HepG2 (cell line): Measurements from ENCODE around the gene RNASE4. TPM values are rescaled to one million over a fixed set of nuclear protein-coding genes. Genes with fewer than 3 reads are reported as not detected.

Experiments used
- ATAC-seq: fragments of 200-7000 bp; cut with Tn5 transposase; 3 replicates; pipeline ENCODE4 v1.9.1; 2020; ENCODE audit warnings: mild to moderate bottlenecking, moderate library complexity
- BruUV-seq: library from RNA; stranded (reverse); fragments of 400-500 nt; replicated peaks from 2 replicates; lab custom pipeline; 2021; lab: Mats Ljungman, UMichigan
- CTCF ChIA-PET: fragments of 300-600 bp; formaldehyde crosslinking; extraction: SDS; loops from one replicate; lab custom pipeline; 2021; ENCODE audit warnings: low total read pairs, inconsistent platforms, low intra/inter-chr PET ratio; lab: Yijun Ruan, JAX
- POLR2A ChIA-PET: fragments of 350-600 bp; sonication (Branson Sonifier 250); formaldehyde crosslinking; loops from one replicate; lab custom pipeline; 2020; ENCODE audit warnings: antibody characterized with exemption, inconsistent platforms; lab: Yijun Ruan, JAX
- DNase-seq: peaks from one replicate; pipeline ENCODE4 v3.0.0-alpha.2; 2015; ENCODE audit warnings: low spot score
- FAIRE-seq: peaks from 3 replicates; lab custom pipeline; 2011; peaks lifted over from hg19 to GRCh38; lab: Jason Lieb, UNC
- H2AFZ ChIP-seq: one replicate; pipeline ENCODE4 v1.6.1; 2011; ENCODE audit warnings: low read length, inconsistent platforms
- H3K27ac ChIP-seq: fragments of 300-600 bp; 3 replicates; pipeline ENCODE4 v1.8.0; 2011; ENCODE audit warnings: mixed run types, mild to moderate bottlenecking, mixed read lengths, low read length, inconsistent platforms; ENCODE audit not compliant: insufficient read depth; ENCODE audit errors: extremely low read length
- H3K27me3 ChIP-seq, 2 experiments: fragments of 200-600 bp in 1 of 2; 2 replicates in 1 of 2; 3 replicates in 1 of 2; pipeline versions ENCODE4 v1.6.0 to v1.8.0; 2011; ENCODE audit warnings: low read length in 2 of 2, mild to moderate bottlenecking in 2 of 2, moderate library complexity in 2 of 2, inconsistent platforms in 1 of 2; ENCODE audit not compliant: insufficient read depth in 2 of 2, control insufficient read depth in 1 of 2
- H3K36me3 ChIP-seq, 2 experiments: fragments of 200-600 bp in 1 of 2; replicated peaks in 1 of 2; 2 replicates in 1 of 2; 3 replicates in 1 of 2; pipeline versions ENCODE4 v1.5.1 to v1.8.0; 2011; ENCODE audit warnings: low read length in 2 of 2, inconsistent platforms in 1 of 2; ENCODE audit not compliant: insufficient read depth in 2 of 2, control insufficient read depth in 1 of 2
- H3K4me1 ChIP-seq: 2 replicates; pipeline ENCODE4 v1.5.1; 2012; ENCODE audit warnings: low read length, inconsistent platforms; ENCODE audit not compliant: insufficient read depth
- H3K4me2 ChIP-seq: 2 replicates; pipeline ENCODE4 v1.6.0; 2011; ENCODE audit warnings: low read depth, low read length, inconsistent platforms
- H3K4me3 ChIP-seq, 3 experiments: fragments of 200-600 bp in 1 of 3; sonication (generic), shearing (Covaris generic) in 1 of 3; replicated peaks in 1 of 3; 2 replicates each; pipeline ENCODE4 v1.5.1; 2011 to 2016; ENCODE audit warnings: low read length in 3 of 3, inconsistent platforms in 2 of 3, low read depth in 2 of 3, mild to moderate bottlenecking in 2 of 3, control low read depth in 1 of 3, mixed read lengths in 1 of 3; ENCODE audit not compliant: insufficient read depth in 1 of 3
- H3K79me2 ChIP-seq: one replicate; pipeline ENCODE4 v1.6.1; 2011; ENCODE audit warnings: low read length, inconsistent platforms; ENCODE audit not compliant: insufficient read depth
- H3K9ac ChIP-seq: 2 replicates; pipeline ENCODE4 v1.6.0; 2011; ENCODE audit warnings: mild to moderate bottlenecking, low read depth, low read length, inconsistent platforms; ENCODE audit not compliant: insufficient read depth
- H3K9me3 ChIP-seq: 2 replicates; pipeline ENCODE4 v1.5.1; 2012; ENCODE audit warnings: mild to moderate bottlenecking, low read length
- H4K20me1 ChIP-seq: 2 replicates; pipeline ENCODE4 v1.6.0; 2011; ENCODE audit warnings: inconsistent platforms, mild to moderate bottlenecking, low read length, moderate library complexity; ENCODE audit not compliant: insufficient read depth
- ADNP ChIP-seq: sonication (generic); formaldehyde crosslinking; IDR thresholded peaks from 2 replicates; pipeline ENCODE4 v1.4.0; 2020; ENCODE audit warnings: missing genetic modification reagents
- ARNT2 ChIP-seq: sonication (generic); formaldehyde crosslinking; IDR thresholded peaks from 2 replicates; pipeline ENCODE4 v1.8.0; 2022; ENCODE audit warnings: mild to moderate bottlenecking, low read depth, missing genetic modification reagents, moderate library complexity
- ATF2 ChIP-seq: sonication (generic); formaldehyde crosslinking; IDR thresholded peaks from 2 replicates; pipeline ENCODE4 v1.4.0; 2020; ENCODE audit warnings: missing genetic modification reagents
- DNMT1 ChIP-seq: sonication (generic); formaldehyde crosslinking; IDR thresholded peaks from 2 replicates; pipeline ENCODE4 v1.5.1; 2020; ENCODE audit warnings: mild to moderate bottlenecking, missing genetic modification reagents
- PLRG1 ChIP-seq: fragments of 450-650 bp; conservative IDR thresholded peaks from 2 replicates; pipeline ENCODE4 v1.6.1; 2016
- TAF15 ChIP-seq: fragments of 200-400 bp; formaldehyde crosslinking; IDR thresholded peaks from one replicate; pipeline ENCODE4 v1.6.1; 2018; ENCODE audit warnings: mild to moderate bottlenecking, low read depth, low read length; ENCODE audit not compliant: poor library complexity, severe bottlenecking
- ZNF556 ChIP-seq: sonication (generic); formaldehyde crosslinking; IDR thresholded peaks from 2 replicates; pipeline ENCODE4 v1.4.0; 2020; ENCODE audit warnings: mild to moderate bottlenecking, missing genetic modification reagents, borderline replicate concordance
- ZNF562 ChIP-seq: sonication (generic); formaldehyde crosslinking; IDR thresholded peaks from 2 replicates; pipeline ENCODE4 v1.8.0; 2022; ENCODE audit warnings: missing genetic modification reagents, borderline replicate concordance
- WGBS: methylation state at CpG from one replicate; pipeline ENCODE4 v1.1.6; 2017; ENCODE audit warnings: low lambda C conversion rate; 5-methylcytosine and 5-hydroxymethylcytosine counted together
- in situ Hi-C: cut with HindIII; loops from 2 replicates; pipeline ENCODE4 v1.10.0; 2017; ENCODE audit warnings: low pct_unique_long_range_greater_than_20kb; ENCODE audit not compliant: extremely low pct_ligation_motif_present
- intact Hi-C: fragments of 100-400 bp; cut with micrococcal nuclease; formaldehyde crosslinking; loops from one replicate; pipeline ENCODE4 v1.10.0; 2022; ENCODE audit not compliant: unreplicated experiment
- polyA plus RNA-seq, 8 experiments: library from polyadenylated mRNA; depleted of rRNA in 3 of 8; stranded (reverse) in 7 of 8; unstranded in 1 of 8; fragments of >200 nt; fragmentation: Illumina TruSeq in 4 of 8; extraction: Trizol in 4 of 8; gene quantifications; 2 replicates each; pipeline versions ENCODE4 v1.2.1 to v1.2.3, GENCODE V29; 2011 to 2016; ENCODE audit warnings: low read depth in 4 of 8, missing spikeins in 1 of 8, mixed read lengths in 1 of 8; ENCODE audit not compliant: insufficient read depth in 1 of 8
- total RNA-seq, 5 experiments: library from RNA; depleted of rRNA; stranded (reverse); fragments of >200 nt; fragmentation: Illumina TruSeq; extraction: Trizol; gene quantifications; 2 replicates each; pipeline ENCODE4 v1.2.3, GENCODE V29; 2016; ENCODE audit warnings: low read depth in 1 of 5
- TF ChIP-seq, protein P1 (sequence below): sonication (generic); formaldehyde crosslinking; IDR thresholded peaks from 2 replicates; pipeline ENCODE4 v1.4.0; 2020; ENCODE audit warnings: mild to moderate bottlenecking, missing genetic modification reagents
- TF ChIP-seq, protein P2 (sequence below): sonication (generic); formaldehyde crosslinking; IDR thresholded peaks from 2 replicates; pipeline ENCODE4 v1.4.0; 2020; ENCODE audit warnings: mild to moderate bottlenecking, missing genetic modification reagents, borderline replicate concordance

Gene RNASE4
- total and polyA plus RNA-seq, 2 of the 13 experiments (the other 11 are each of a cell fraction or from before 2014, with no cell fraction given): 109 to 983 TPM

DNA sequence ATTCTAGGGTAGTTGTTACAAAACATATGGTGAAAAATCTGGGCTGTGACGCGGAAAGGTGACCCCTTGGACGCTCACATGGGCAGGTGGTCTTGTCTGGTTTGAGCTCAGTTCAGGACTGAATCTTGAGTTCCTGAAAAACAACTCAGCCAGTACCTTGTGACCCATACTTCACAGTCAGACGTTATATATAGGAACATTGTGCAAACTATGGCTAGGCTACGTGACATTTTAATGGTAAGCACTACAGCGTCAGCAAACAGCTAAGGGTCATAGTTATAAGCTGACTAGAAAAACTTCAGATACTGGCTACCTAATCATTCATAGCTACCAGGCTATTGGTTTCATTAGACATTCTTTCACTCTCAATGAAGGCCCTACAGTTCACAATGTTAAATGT, 46.5 kb downstream of the RNASE4 start:
- no peaks in the 10 kb centered on the region for H3K36me3 ChIP-seq
- in situ Hi-C loops: no loop called here
- no peaks in the 10 kb centered on the region for H3K79me2 ChIP-seq
- no peak overlapping the region for H3K27ac ChIP-seq
- intact Hi-C loops: no loop called here
- H3K4me3 ChIP-seq: no peak overlapping the region
- H3K9ac ChIP-seq: no peak overlapping the region
- ChIA-PET POLR2A (no interaction called here), CTCF (no interaction called here)
- H3K4me1 ChIP-seq: no peaks in the 10 kb centered on the region
- DNase-seq: no peak
- no peak for ATAC-seq
- no peak overlapping the region for H2AFZ ChIP-seq
- H3K27me3 ChIP-seq: no peaks in the 10 kb centered on the region; a peak in 1 of 5 replicates
- BruUV-seq: no TSS peak
- FAIRE-seq: peak; percentile 21
- 54% methylated on average over 6 of the region's 6 CpGs for WGBS
- H3K4me2 ChIP-seq: no peak overlapping the region
- TF ChIP-seq ZNF556 (no peak), TAF15 (no peak), ATF2 (CRISPR knock-in tag) (no peak), ZNF562 (no peak), ARNT2 (no peak), ADNP (CRISPR knock-in tag) (no peak), DNMT1 (CRISPR knock-in tag) (no peak), PLRG1 (no peak)
- TF ChIP-seq, protein P1, sequence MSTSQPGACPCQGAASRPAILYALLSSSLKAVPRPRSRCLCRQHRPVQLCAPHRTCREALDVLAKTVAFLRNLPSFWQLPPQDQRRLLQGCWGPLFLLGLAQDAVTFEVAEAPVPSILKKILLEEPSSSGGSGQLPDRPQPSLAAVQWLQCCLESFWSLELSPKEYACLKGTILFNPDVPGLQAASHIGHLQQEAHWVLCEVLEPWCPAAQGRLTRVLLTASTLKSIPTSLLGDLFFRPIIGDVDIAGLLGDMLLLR (CRISPR knock-in tag): no peak
- TF ChIP-seq, protein P2, sequence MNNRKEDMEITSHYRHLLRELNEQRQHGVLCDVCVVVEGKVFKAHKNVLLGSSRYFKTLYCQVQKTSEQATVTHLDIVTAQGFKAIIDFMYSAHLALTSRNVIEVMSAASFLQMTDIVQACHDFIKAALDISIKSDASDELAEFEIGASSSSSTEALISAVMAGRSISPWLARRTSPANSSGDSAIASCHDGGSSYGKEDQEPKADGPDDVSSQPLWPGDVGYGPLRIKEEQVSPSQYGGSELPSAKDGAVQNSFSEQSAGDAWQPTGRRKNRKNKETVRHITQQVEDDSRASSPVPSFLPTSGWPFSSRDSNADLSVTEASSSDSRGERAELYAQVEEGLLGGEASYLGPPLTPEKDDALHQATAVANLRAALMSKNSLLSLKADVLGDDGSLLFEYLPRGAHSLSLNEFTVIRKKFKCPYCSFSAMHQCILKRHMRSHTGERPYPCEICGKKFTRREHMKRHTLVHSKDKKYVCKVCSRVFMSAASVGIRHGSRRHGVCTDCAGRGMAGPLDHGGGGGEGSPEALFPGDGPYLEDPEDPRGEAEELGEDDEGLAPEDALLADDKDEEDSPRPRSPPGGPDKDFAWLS (CRISPR knock-in tag): no peak
- H3K9me3 ChIP-seq: no peaks in the 10 kb centered on the region
- no peaks in the 10 kb centered on the region for H4K20me1 ChIP-seq
